CD4-positive, CD25-positive, alpha-beta regulatory T cell (primary cell): ENCODE data around the gene ISLR. TPM values are rescaled to one million over a fixed set of nuclear protein-coding genes. Genes with fewer than 3 reads are reported as not detected.

Experiments
- ATAC-seq, 2 donors: fragments of 150-1000 bp; cut with Tn5 transposase; one replicate each; pipeline ENCODE4 v1.10.0; 2021; ENCODE audit warnings: low read depth in 2 of 2, moderate number of reproducible peaks in 2 of 2, moderate library complexity in 1 of 2
- DNase-seq, 3 donors: peaks; one replicate each; pipeline versions ENCODE4 v3.0.0 to v3.0.0-alpha.2; 2012 to 2022; ENCODE audit warnings: mixed read lengths in 1 of 3
- H3K27ac ChIP-seq: one replicate; pipeline ENCODE4 v1.7.0; 2013; ENCODE audit warnings: mild to moderate bottlenecking, low read length; ENCODE audit not compliant: insufficient read depth, poor library complexity, severe bottlenecking
- H3K27me3 ChIP-seq: one replicate; pipeline ENCODE4 v1.7.0; 2013; ENCODE audit warnings: low read length; ENCODE audit not compliant: control insufficient read depth, insufficient read depth
- H3K36me3 ChIP-seq: one replicate; pipeline ENCODE4 v1.7.0; 2013; ENCODE audit warnings: mild to moderate bottlenecking, low read length, moderate library complexity; ENCODE audit not compliant: control insufficient read depth, insufficient read depth
- H3K4me1 ChIP-seq: 2 replicates; pipeline ENCODE4 v1.7.0; 2013; ENCODE audit warnings: mild to moderate bottlenecking, low read length; ENCODE audit not compliant: insufficient read depth, control insufficient read depth, poor library complexity, severe bottlenecking
- H3K4me3 ChIP-seq: one replicate; pipeline ENCODE4 v1.7.0; 2013; ENCODE audit warnings: low read depth, mild to moderate bottlenecking, low read length, moderate library complexity
- H3K9me3 ChIP-seq, 2 experiments: 1 replicate in 1 of 2; 2 replicates in 1 of 2; pipeline ENCODE4 v1.7.0; 2013; ENCODE audit warnings: low read length in 2 of 2, mild to moderate bottlenecking in 1 of 2, moderate library complexity in 1 of 2; ENCODE audit not compliant: control insufficient read depth in 2 of 2
- H3K27ac Mint-ChIP-seq, 3 donors: one replicate each; pipeline ENCODE4 v1.8.0; 2020 to 2022; ENCODE audit warnings: mild to moderate bottlenecking in 3 of 3, mixed read lengths in 3 of 3, moderate library complexity in 2 of 3
- H3K27me3 Mint-ChIP-seq: one replicate; pipeline ENCODE4 v1.8.0; 2022; ENCODE audit warnings: mild to moderate bottlenecking, mixed read lengths
- H3K36me3 Mint-ChIP-seq: one replicate; pipeline ENCODE4 v1.8.0; 2020; ENCODE audit warnings: mixed read lengths
- H3K4me1 Mint-ChIP-seq, 4 donors: one replicate each; pipeline ENCODE4 v1.8.0; 2020 to 2022; ENCODE audit warnings: mixed read lengths in 4 of 4, mild to moderate bottlenecking in 1 of 4
- H3K4me3 Mint-ChIP-seq, 4 donors: one replicate each; pipeline ENCODE4 v1.8.0; 2020 to 2022; ENCODE audit warnings: mild to moderate bottlenecking in 4 of 4, mixed read lengths in 4 of 4, moderate library complexity in 3 of 4
- H3K9me3 Mint-ChIP-seq, 7 donors: one replicate each; pipeline ENCODE4 v1.8.0; 2020 to 2022; ENCODE audit warnings: mixed read lengths in 7 of 7, mild to moderate bottlenecking in 3 of 7, moderate library complexity in 2 of 7
- polyA plus RNA-seq, 4 donors: library from polyadenylated mRNA; unstranded; fragments of 300-500 nt; fragmentation: Illumina TruSeq; gene quantifications; one replicate each; pipeline ENCODE4 v1.2.3, GENCODE V29; 2021
- total RNA-seq: library from RNA; stranded (reverse); gene quantifications from one replicate; pipeline ENCODE4 v1.2.3, GENCODE V29; 2022

Gene ISLR
- total and polyA plus RNA-seq, 5 donors from 2014 or later: not detected

- no peak overlapping the region for H3K27ac ChIP-seq
- H3K36me3 Mint-ChIP-seq: no peaks in the 10 kb centered on the region
- DNase-seq (no peak), ATAC-seq (no peak)
- H3K27ac Mint-ChIP-seq: no peak overlapping the region
- peaks cover 81% of the 10 kb centered on the region for H3K27me3 Mint-ChIP-seq
- no peaks in the 10 kb centered on the region for H3K36me3 ChIP-seq
- peaks cover 15% of the 10 kb centered on the region for H3K27me3 ChIP-seq
- no peaks in the 10 kb centered on the region for H3K9me3 ChIP-seq
- H3K9me3 Mint-ChIP-seq: peaks cover 0 to 3% (median 0%) of the 10 kb centered on the region in 7 donors
- H3K4me1 Mint-ChIP-seq: peaks cover 0 to 36% (median 10%) of the 10 kb centered on the region in 4 donors
- no peak overlapping the region for H3K4me3 ChIP-seq
- peak overlapping the region in 2 of 4 donors; percentile 32 to 43 for H3K4me3 Mint-ChIP-seq
- H3K4me1 ChIP-seq: peaks cover 11% of the 10 kb centered on the region
Measured at GRCh38 chr15:74129586-74130154, 43.8 kb upstream of the ISLR start.

- H3K9me3 Mint-ChIP-seq: peaks cover 0 to 3% (median 0%) of the 10 kb centered on the region in 7 donors
- H3K27ac ChIP-seq: no peak within 1 kb of the TSS
- H3K36me3 Mint-ChIP-seq: no peaks in the 10 kb centered on the region
- no peaks in the 10 kb centered on the region for H3K9me3 ChIP-seq
- ATAC-seq (no peak), DNase-seq (no peak)
- peak within 1 kb of the TSS in 2 of 4 donors; percentile 43 to 69 for H3K4me3 Mint-ChIP-seq
- H3K27ac Mint-ChIP-seq: peak within 1 kb of the TSS in 1 of 3 donors; percentile 92
- peaks cover 0 to 41% (median 14%) of the 10 kb centered on the region in 4 donors for H3K4me1 Mint-ChIP-seq
- H3K4me1 ChIP-seq: peaks cover 14% of the 10 kb centered on the region
- no peaks in the 10 kb centered on the region for H3K36me3 ChIP-seq
- H3K27me3 Mint-ChIP-seq: peaks cover 85% of the 10 kb centered on the region
- no peak within 1 kb of the TSS for H3K4me3 ChIP-seq
- peaks cover 16% of the 10 kb centered on the region for H3K27me3 ChIP-seq
Measured at GRCh38 chr15:74130155-74130848, 43.2 kb upstream of the ISLR start, which contains the start of gene ISLR2. Gene ISLR2 (plus strand): TSS chr15:74130586. CDS start chr15:74132755, 2,169 bp downstream.

- Histone ChIP-seq H3K4me1 (peaks cover 21% of the 10 kb centered on the region), H3K36me3 (no peaks in the 10 kb centered on the region), H3K27ac (no peak overlapping the region), H3K9me3 (no peaks in the 10 kb centered on the region), H3K4me3 (no peak overlapping the region), H3K27me3 (peaks cover 16% of the 10 kb centered on the region)
- H3K4me3 Mint-ChIP-seq: no peak overlapping the region
- peak overlapping the region in 1 of 3 donors; percentile 92 for H3K27ac Mint-ChIP-seq
- ATAC-seq (no peak), DNase-seq (no peak)
- no peaks in the 10 kb centered on the region for H3K36me3 Mint-ChIP-seq
- H3K9me3 Mint-ChIP-seq: peaks cover 0 to 3% (median 0%) of the 10 kb centered on the region in 7 donors
- peaks cover 85% of the 10 kb centered on the region for H3K27me3 Mint-ChIP-seq
- H3K4me1 Mint-ChIP-seq: peaks cover 0 to 46% (median 14%) of the 10 kb centered on the region in 4 donors
Measured at GRCh38 chr15:74130849-74131627, 42.5 kb upstream of the ISLR start.

- H3K27me3 ChIP-seq: peaks cover 18% of the 10 kb centered on the region
- DNase-seq (no peak), ATAC-seq (no peak)
- H3K9me3 ChIP-seq: no peaks in the 10 kb centered on the region
- H3K36me3 ChIP-seq: no peaks in the 10 kb centered on the region
- no peaks in the 10 kb centered on the region for H3K36me3 Mint-ChIP-seq
- H3K27ac ChIP-seq: no peak overlapping the region
- H3K4me1 ChIP-seq: peaks cover 26% of the 10 kb centered on the region
- H3K27me3 Mint-ChIP-seq: peaks cover 86% of the 10 kb centered on the region
- H3K9me3 Mint-ChIP-seq: peaks cover 0 to 3% (median 0%) of the 10 kb centered on the region in 7 donors
- peaks cover 0 to 51% (median 15%) of the 10 kb centered on the region in 4 donors for H3K4me1 Mint-ChIP-seq
- peak overlapping the region in 1 of 3 donors; percentile 11 for H3K27ac Mint-ChIP-seq
- peak overlapping the region in 1 of 4 donors; percentile 49 for H3K4me3 Mint-ChIP-seq
- H3K4me3 ChIP-seq: no peak overlapping the region
Measured at GRCh38 chr15:74131628-74132413, 41.7 kb upstream of the ISLR start.

- DNase-seq (peak in 1 of 3 donors; percentile 33), ATAC-seq (no peak)
- Mint-ChIP-seq H3K27me3 (peaks cover 86% of the 10 kb centered on the region), H3K27ac (no peak overlapping the region), H3K36me3 (no peaks in the 10 kb centered on the region), H3K9me3 (peaks cover 0 to 4% (median 0%) of the 10 kb centered on the region in 7 donors), H3K4me3 (no peak overlapping the region), H3K4me1 (peaks cover 0 to 54% (median 19%) of the 10 kb centered on the region in 4 donors)
- peaks cover 27% of the 10 kb centered on the region for H3K27me3 ChIP-seq
- H3K27ac ChIP-seq: no peak overlapping the region
- peaks cover 25% of the 10 kb centered on the region for H3K4me1 ChIP-seq
- H3K36me3 ChIP-seq: no peaks in the 10 kb centered on the region
- no peak overlapping the region for H3K4me3 ChIP-seq
- no peaks in the 10 kb centered on the region for H3K9me3 ChIP-seq
Measured at GRCh38 chr15:74132681-74133651, 40.5 kb upstream of the ISLR start.

- Mint-ChIP-seq H3K27ac (no peak overlapping the region), H3K27me3 (peaks cover 86% of the 10 kb centered on the region), H3K4me3 (no peak overlapping the region), H3K36me3 (no peaks in the 10 kb centered on the region), H3K9me3 (peaks cover 0 to 4% (median 0%) of the 10 kb centered on the region in 7 donors), H3K4me1 (peaks cover 0 to 49% (median 19%) of the 10 kb centered on the region in 4 donors)
- H3K36me3 ChIP-seq: no peaks in the 10 kb centered on the region
- peaks cover 20% of the 10 kb centered on the region for H3K4me1 ChIP-seq
- H3K27me3 ChIP-seq: peaks cover 27% of the 10 kb centered on the region
- H3K27ac ChIP-seq: no peak overlapping the region
- H3K9me3 ChIP-seq: no peaks in the 10 kb centered on the region
- no peak overlapping the region for H3K4me3 ChIP-seq
- no peak for ATAC-seq
- no peak for DNase-seq
Measured at GRCh38 chr15:74133694-74134386, 39.7 kb upstream of the ISLR start.
